MG63 (cell line): Measurements from ENCODE around the gene PSMB11. TPM values are rescaled to one million over a fixed set of nuclear protein-coding genes. Genes with fewer than 3 reads are reported as not detected.

Source experiments
- DNase-seq: peaks from one replicate; pipeline ENCODE4 v3.0.0-alpha.2; 2020
- H3K27me3 ChIP-seq: fragments of 250-450 bp; sonication (Bioruptor Pico); 2 replicates; pipeline ENCODE4 v1.5.1; 2020; ENCODE audit warnings: mild to moderate bottlenecking, moderate library complexity
- H3K36me3 ChIP-seq: fragments of 250-450 bp; sonication (Bioruptor Pico); 2 replicates; pipeline ENCODE4 v1.5.1; 2020; ENCODE audit warnings: mild to moderate bottlenecking, moderate library complexity
- H3K4me3 ChIP-seq: fragments of 250-450 bp; sonication (Bioruptor Pico); 2 replicates; pipeline ENCODE4 v1.5.1; 2020; ENCODE audit warnings: mild to moderate bottlenecking, moderate library complexity
- H3K9me3 ChIP-seq: fragments of 250-450 bp; sonication (Bioruptor Pico); 2 replicates; pipeline ENCODE4 v1.5.1; 2020; ENCODE audit warnings: mild to moderate bottlenecking, moderate library complexity
- total RNA-seq: library from RNA; depleted of rRNA; stranded (reverse); fragments of >200 nt; shearing (Covaris generic); gene quantifications from 2 replicates; pipeline ENCODE4 v1.2.3, GENCODE V29; 2014; ENCODE audit warnings: low replicate concordance

Gene PSMB11
- total RNA-seq, 1 experiment from 2014 or later, result not detected

DNA sequence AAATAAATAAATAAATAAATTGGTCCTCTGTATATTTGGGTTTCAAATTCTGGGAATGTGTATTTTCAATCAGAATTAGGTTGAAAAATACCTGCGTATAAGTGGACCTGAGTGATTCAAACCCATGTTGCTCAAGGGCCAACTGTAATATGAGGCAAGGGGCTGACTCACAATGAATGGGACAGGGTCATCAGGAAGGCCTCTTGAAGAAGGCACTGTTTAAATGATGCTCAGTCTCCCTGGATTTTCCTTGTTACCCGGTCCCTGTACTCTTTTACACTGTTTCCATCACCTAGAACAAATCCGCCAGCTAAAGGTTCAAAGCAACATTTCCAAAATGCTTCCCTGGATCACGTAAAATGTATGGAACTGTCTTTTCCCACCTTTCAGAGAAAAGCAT is 11.1 kb upstream of the PSMB11 start:
- Histone ChIP-seq H3K27me3 (no peaks in the 10 kb centered on the region), H3K36me3 (peaks cover 37% of the 10 kb centered on the region), H3K9me3 (no peaks in the 10 kb centered on the region), H3K4me3 (no peak overlapping the region)
- no peak for DNase-seq

DNA sequence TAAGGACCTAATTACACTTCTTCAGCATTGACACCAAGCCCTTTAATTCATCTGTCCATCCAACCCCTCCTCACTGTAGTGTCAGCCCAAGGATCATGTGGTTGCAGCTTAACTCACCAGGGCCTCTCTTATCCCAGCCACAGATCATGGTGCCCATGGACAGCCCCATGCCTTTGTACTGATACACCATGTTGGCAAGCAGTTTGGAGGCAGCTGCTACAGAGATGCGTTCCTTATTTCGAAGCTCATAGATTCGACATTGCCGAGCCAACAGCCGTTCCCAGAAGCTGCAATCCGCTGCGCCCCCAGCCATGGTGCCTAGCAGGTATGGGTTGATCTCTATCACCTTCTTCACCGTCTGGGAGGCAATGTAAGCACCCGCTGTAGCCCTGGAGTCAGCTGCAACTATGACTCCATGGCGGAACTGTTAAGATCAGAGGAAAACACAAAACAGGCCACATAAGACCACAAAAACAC is 8.7 kb upstream of the PSMB11 start:
- Histone ChIP-seq H3K27me3 (no peaks in the 10 kb centered on the region), H3K36me3 (peaks cover 35% of the 10 kb centered on the region), H3K9me3 (no peaks in the 10 kb centered on the region), H3K4me3 (peak overlapping the region; percentile 80; the same call in 1 of the 2 replicates)
- DNase-seq, result no peak

DNA sequence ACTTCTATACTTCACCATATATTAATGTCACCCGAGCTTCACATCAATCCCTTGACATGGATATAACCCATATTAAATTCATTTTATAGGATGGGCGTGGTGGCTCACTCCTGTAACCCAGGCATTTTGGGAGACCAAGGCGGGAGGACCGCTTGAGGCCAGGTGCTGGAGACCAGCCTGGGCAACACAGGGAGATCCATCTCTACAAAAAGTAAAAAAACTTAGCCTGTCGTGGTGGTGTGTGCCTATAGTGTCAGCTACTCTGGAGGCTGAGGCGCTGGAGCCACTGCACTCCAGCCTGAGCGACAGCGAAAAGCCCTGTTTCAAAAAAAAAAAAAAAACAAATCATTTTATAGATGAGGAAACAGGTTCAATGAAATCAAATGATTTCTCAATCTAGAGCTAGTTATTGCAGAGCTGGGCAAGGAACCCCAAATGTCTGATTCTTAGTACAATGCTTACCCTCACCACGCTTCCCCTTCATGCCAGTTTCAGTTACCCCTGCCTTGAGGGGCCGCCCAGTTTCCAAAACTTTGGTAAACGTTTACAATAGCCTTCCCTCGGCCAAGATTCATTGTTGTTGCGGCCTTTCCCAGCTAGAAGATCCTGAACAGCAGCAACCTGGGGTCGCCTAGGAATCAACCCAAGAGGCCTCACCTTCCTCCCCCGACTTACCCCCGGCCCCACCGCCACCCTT is 8.1 kb upstream of the PSMB11 start:
- peaks cover 33% of the 10 kb centered on the region for H3K36me3 ChIP-seq
- no peak for DNase-seq

DNA sequence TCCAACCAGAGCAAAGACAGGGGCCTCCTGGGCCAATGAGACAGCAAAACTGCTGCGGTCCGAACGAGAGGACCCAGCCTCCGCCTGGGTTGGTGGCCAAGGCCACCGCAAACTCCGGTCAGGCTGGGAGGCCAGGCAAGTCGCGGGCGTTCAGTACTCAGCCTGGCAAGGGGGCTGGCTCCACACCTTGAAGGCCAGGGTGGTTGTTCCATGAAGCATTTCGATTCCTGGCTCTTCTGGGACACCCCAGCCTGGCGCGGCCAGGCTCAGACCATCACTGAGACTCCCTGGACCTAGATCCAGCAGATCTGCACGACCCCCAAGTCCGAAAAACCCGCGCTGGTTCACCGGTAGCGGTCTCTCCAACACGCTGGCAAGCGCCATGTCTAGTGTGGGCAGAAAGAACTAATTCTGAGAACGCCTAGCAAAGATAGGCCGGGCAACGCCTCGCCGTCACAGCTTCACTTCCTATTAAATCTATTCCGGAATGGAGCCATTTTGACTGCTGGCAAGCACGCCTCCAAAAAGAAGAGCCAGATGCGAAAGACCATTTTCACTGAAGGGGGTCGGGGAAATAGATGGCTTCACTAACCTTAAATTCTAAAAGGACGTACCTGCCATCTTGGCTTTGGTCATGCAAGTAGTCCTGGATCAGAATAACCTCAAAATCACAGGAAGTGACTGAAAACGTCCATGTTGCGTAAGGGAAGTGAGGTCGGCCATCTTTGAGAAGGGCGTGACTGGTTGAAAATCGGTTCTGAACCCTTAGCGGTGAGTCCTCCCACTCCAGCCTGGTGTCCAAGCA is 7.3 kb upstream of the PSMB11 start, which contains the start of gene PSMB5:
Gene PSMB5, minus strand, starts transcription at position 403 of the 805 bp plus-strand sequence. Its CDS starts 19 bp downstream, at position 384.
- H3K36me3 ChIP-seq, result peaks cover 30% of the 10 kb centered on the region
- no peaks in the 10 kb centered on the region for H3K27me3 ChIP-seq
- no peaks in the 10 kb centered on the region for H3K9me3 ChIP-seq
- DNase-seq, result peak; percentile 84
- H3K4me3 ChIP-seq, result peak within 1 kb of the TSS; percentile 80

More for the DNA sequence above, 8.1 kb upstream of the PSMB11 start:
- H3K27me3 ChIP-seq, result no peaks in the 10 kb centered on the region
- peak overlapping the region; percentile 80 for H3K4me3 ChIP-seq
- no peaks in the 10 kb centered on the region for H3K9me3 ChIP-seq

DNA sequence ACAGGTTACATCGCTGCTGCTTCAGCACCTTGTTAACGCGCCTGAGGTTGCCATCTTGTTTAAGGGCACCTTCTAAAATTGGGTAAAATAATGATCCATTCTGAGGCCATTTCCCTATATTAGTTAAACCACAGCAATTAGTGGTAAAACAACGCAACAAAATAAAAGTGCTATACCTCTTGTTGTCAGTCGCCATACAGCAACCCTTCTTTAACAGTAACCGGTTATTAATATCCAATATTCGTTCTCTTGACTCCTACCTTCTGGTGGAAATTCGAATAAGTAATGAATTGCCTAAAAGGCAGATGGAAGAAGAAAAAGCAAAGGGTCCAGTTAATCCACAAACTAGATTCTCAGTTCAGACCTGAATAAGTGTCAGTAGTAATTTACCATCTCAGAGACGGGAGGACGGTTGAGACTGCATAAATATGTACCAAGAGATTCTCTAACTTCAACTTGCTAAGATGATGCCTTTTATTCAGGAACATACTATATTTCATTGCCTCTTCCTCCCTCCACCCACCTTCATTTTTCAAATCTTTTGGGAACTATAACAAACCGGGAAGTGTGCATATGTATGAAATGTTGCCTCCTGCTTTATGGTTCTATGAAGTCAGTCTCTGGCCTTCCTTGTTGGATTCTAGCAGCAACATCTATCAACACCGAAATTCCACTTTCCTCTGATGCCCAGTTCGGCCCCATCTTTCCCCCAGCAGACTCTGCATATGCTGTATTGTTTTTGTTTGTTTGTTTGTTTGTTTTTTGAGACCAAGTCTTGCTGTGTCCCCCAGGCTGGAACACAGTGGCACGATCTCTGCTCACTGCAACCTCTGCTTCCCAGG is 6.5 kb upstream of the PSMB11 start:
- DNase-seq, result no peak
- peak overlapping the region; percentile 80 for H3K4me3 ChIP-seq
- H3K9me3 ChIP-seq, result no peaks in the 10 kb centered on the region
- H3K27me3 ChIP-seq, result no peaks in the 10 kb centered on the region
- H3K36me3 ChIP-seq, result peaks cover 28% of the 10 kb centered on the region

DNA sequence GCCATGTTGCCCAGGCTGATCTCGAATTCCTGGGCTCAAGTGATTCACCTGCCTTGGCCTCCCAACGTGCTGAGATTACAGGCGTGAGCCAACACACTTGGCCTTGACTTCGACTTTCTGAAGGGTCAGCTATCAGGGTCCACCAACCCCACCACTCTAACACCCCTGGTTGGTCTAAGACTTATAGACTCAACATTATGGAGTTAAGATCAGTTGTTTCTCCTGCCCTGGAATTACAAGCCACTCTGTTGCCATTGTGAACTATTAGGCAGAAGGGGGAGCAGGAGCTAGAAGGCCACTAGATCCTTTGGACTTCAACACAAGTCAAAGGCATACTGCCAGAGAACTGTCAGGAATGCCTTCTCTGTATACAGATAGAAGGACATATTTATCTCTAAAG is 1.9 kb upstream of the PSMB11 start:
- no peaks in the 10 kb centered on the region for H3K9me3 ChIP-seq
- no peaks in the 10 kb centered on the region for H3K36me3 ChIP-seq
- DNase-seq, result no peak
- no peak overlapping the region for H3K4me3 ChIP-seq
- no peaks in the 10 kb centered on the region for H3K27me3 ChIP-seq

DNA sequence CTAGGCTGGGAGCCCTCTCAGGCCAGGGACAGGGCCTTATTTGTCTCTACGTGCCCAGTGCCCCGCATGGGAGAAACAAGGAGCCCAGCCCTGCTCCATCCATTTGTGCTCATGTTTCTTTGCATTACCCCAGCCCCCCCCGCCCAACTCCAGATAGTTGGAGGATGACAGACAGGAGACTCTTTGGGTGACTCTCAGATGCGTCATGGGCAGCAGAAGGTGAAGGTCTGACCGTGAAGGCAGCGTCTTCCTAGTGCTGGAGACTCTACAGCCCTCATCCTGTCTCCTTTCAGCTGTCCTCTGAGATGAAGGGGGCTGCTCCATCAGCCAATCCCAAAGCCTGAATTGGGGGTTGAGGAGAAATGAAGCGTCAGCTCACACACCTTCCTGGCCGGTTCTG is 283 bp upstream of the PSMB11 start:
- H3K9me3 ChIP-seq, result no peaks in the 10 kb centered on the region
- H3K36me3 ChIP-seq, result no peaks in the 10 kb centered on the region
- peak; percentile 31 for DNase-seq

DNA sequence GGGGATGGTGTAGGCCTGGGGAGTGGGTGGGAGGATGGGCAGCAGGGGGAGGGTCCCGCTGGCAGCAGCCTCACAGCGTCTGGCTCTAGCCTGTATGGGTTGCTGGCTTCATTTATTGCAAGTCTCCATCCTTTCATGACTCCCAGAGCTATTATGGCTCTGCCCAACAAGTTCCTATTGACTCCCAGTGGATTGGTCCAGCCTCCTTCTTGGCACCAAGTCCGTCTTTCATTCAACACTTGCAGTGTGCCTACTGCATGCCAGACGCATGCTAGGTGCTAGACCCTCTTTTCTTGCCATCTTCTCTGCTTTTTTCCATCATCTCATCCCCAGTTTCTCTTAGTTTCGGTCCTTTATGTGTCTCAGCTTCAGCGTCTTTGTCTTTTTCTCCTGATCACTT is 1.1 kb downstream of the PSMB11 start:
- Histone ChIP-seq H3K4me3 (no peak overlapping the region), H3K27me3 (no peaks in the 10 kb centered on the region), H3K9me3 (no peaks in the 10 kb centered on the region), H3K36me3 (no peaks in the 10 kb centered on the region)
- no peak for DNase-seq

More for the DNA sequence above, 283 bp upstream of the PSMB11 start:
- no peak overlapping the region for H3K4me3 ChIP-seq
- no peaks in the 10 kb centered on the region for H3K27me3 ChIP-seq

DNA sequence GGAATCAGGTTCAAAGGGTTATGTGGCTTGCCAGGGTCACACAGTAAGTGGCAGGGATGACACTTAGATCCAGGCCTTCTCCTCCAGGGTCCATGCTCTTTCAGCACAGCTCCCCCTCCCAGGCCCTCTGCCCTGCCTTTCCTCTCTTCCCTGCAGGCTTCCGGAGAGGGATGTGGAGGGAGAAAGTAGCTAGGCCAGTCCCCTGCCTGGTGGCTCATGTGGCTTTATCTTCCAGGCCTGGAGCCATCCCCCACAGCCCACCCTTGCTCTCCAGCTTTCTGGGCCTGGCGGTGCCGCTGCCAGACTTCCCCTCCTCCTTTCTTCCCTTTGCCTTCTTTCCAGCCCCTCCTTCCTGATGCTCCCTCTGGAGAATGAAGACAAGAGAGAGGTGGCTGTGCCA is 1.7 kb downstream of the PSMB11 start:
- Histone ChIP-seq H3K9me3 (no peaks in the 10 kb centered on the region), H3K4me3 (no peak overlapping the region), H3K36me3 (no peaks in the 10 kb centered on the region), H3K27me3 (no peaks in the 10 kb centered on the region)
- DNase-seq, result no peak

DNA sequence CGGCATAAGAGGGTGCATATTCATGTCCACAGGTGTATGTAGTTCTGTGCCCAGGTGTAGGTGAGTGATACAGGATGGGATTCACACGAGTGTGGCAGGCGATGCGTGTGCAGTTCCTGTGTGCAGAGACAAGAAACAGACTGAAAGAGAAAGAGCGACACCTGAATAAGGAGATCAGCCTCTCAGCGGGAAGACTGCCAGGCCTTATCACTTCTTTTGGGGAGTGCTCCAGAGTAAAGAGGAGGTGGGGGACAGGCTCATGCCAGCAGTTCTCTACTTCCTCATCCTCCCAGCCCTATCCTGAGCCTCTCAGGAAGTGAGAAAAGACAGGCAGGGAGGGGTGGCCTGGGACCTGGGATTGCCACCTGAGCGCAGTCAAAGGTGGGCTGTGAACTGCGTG is 2.8 kb downstream of the PSMB11 start:
- H3K36me3 ChIP-seq, result no peaks in the 10 kb centered on the region
- no peak for DNase-seq
- H3K27me3 ChIP-seq, result no peaks in the 10 kb centered on the region
- no peaks in the 10 kb centered on the region for H3K9me3 ChIP-seq
- no peak overlapping the region for H3K4me3 ChIP-seq

DNA sequence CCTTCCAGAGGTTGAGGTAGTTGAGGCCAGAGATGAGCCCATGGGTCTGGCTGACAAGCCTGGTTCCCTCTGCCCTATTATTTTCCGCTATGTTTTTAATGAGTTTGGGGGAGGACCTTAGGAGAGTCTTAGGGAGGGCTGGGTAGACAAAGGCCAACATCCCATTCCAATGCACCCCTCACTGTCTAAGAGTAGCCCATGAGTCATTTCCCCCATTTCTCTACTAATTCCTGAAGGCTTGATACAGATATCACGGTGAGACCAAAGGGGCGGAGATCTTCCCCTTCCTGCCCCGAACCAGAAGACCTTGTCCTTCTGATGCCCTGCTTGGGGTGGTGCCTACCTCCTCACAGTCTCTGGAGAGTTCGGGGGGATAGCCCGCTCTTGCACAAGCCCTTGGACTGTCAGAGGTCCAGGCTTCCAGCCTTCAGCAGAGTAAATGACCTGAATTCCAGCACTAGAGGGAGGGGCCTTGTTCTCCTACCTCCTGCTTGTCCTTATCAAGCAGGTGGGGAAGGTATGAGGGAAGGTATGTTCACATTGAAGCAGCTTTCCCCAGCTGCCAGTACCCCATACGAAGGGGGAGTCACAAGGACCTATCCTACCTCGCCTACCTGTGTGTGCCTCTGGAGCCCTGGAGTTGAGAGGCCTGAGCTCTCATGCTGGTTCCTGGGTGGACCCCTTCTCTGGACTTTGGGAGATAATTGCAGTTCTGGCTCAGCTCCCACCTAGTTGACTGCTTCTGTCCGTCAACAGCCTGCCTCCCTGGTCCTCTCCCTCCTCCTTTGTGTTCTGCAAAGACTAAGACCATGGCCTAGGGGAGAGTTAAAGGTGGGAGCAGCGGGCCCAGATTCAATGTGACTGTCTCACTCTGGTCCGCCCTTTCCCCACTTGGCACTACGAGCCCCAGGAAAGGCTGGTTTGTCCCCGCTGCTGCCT is 3.7 kb downstream of the PSMB11 start:
- no peaks in the 10 kb centered on the region for H3K27me3 ChIP-seq
- no peaks in the 10 kb centered on the region for H3K9me3 ChIP-seq
- no peak for DNase-seq
- no peaks in the 10 kb centered on the region for H3K36me3 ChIP-seq
- no peak overlapping the region for H3K4me3 ChIP-seq

DNA sequence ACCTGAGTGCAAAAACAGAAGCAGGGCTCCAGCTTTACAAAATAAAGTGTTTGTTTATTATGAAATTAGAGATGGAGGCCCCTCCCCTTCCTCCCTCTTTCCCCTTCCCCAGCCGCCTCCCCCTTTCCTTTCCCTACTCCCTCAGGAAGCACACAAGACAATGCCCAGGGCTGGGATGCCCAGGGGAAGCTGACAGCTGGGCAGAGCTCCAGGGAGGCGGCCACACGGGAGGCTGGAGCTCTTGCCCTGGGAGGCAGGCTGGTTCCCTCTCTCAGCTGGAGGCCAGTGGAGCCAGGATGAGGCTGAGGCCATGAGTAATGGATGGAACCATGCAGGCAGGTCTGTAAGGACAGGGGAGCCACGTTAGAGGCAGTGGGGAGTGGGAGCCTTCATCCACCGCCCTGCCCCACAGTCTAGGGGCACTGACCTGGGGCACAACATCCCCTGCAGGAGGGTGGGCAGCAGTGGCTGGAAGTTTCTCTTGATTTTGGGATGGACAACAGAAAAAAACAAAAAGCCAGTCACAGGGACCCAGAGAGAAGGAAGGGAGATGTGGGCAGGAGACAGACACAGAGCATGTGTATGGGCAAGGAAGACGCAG is 5.1 kb downstream of the PSMB11 start:
- Histone ChIP-seq H3K9me3 (no peaks in the 10 kb centered on the region), H3K36me3 (no peaks in the 10 kb centered on the region), H3K4me3 (no peak overlapping the region), H3K27me3 (no peaks in the 10 kb centered on the region)
- DNase-seq, result peak; percentile 72

DNA sequence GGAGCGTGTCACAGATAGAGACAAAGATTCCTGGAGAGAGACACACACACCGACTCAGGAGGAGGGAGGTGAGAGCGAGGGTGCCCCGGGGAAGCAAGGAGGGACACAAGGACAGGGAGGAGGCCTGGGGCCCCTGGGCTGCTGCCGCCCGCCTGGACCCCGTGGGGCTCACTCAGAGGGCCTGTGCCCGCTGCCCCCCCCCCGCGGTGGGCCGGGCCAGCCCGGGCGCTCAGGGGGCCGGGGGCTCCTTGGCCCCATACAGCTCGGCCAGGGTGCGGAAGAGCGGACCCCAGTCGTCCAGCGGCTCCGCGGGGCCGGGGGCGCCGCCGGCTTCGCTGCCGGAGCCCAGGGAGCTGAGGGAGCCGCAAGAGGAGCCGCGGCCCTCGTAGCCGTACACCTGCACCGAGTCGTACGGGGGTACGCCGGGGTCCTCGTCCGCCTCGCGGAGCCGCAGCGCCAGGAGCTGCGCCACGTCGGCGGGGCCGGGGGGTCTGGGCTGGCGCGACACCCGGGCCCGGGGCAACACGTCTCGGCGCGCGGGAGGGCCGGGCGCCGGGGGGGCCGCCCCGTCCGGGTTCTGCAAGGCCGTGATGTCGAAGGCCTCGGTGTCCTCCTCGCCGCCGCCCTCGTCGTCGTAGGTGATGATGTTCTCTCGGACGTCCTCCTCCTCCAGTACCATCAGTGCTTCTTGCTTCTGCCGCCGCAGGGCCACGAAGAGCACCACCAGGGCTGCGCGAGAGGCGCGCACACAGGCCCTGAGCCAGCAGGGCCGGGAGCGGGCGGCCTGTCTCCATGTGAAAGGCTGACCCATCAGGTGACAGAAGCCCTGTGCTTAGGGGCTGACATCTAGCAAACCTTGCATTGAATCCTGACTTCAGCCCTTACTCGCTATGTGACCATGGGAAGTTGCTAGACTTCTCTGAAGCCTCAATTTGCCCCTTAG is 6.0 kb downstream of the PSMB11 start:
- H3K27me3 ChIP-seq, result no peaks in the 10 kb centered on the region
- no peaks in the 10 kb centered on the region for H3K9me3 ChIP-seq
- H3K4me3 ChIP-seq, result no peak overlapping the region
- H3K36me3 ChIP-seq, result no peaks in the 10 kb centered on the region
- DNase-seq, result no peak

DNA sequence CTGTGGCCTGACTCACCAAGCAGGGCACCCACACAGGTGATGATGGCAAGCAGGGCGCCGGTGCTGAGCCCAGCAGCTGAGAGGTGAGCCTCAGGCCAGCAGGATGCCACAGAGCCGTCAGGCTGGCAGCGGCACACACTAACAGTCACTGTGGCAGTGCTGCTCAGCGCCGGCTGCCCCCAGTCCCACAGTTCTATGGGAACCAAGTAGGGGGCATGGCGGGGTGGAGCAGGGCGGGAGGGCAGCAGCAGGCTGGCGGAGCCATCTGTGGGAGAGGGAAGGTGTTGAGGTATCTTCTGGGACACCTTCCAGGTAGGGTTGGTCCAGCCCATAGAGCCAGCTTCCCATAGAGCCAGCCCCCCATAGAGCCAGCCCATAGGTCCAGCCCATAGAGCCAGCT is 7.0 kb downstream of the PSMB11 start:
- H3K27me3 ChIP-seq, result no peaks in the 10 kb centered on the region
- no peaks in the 10 kb centered on the region for H3K9me3 ChIP-seq
- H3K4me3 ChIP-seq, result no peak overlapping the region
- no peak for DNase-seq
- H3K36me3 ChIP-seq, result no peaks in the 10 kb centered on the region
